Erythroblast (primary cell): Measurements from ENCODE around the gene GPR26.

ENCODE experiments used
- DNase-seq, 2 experiments: peaks; one replicate each; lab custom pipeline; 2025; lab: John Stamatoyannopoulos, UW
- GATA1 ChIP-seq: IDR thresholded peaks from 2 replicates; pipeline ENCODE4 v1.6.1; 2011; ENCODE audit warnings: low read depth, mild to moderate bottlenecking, control low read depth, low read length, moderate library complexity
- POLR2A ChIP-seq: IDR thresholded peaks from 2 replicates; pipeline ENCODE4 v1.6.1; 2011; ENCODE audit warnings: mild to moderate bottlenecking, low read length

Gene GPR26

GRCh38 chr10:123665491-123666286 is 466 bp upstream of the GPR26 start:
- TF ChIP-seq POLR2A, result no peak
- no peak for TF ChIP-seq GATA1
- DNase-seq, result no peak

GRCh38 chr10:123669886-123670285 is 3.7 kb downstream of the GPR26 start:
- TF ChIP-seq GATA1 (no peak), POLR2A (no peak)
- DNase-seq, result no peak

- no peak for DNase-seq
- TF ChIP-seq POLR2A (no peak), GATA1 (no peak)
These were observed 7.0 kb downstream of the GPR26 start for GRCh38 chr10:123673198-123673597.

- TF ChIP-seq GATA1, result no peak
- no peak for TF ChIP-seq POLR2A
- DNase-seq, result no peak
These were observed 8.6 kb downstream of the GPR26 start for GRCh38 chr10:123674741-123675140.

GRCh38 chr10:123675811-123676210 is 9.7 kb downstream of the GPR26 start:
- no peak for DNase-seq
- TF ChIP-seq POLR2A, result no peak

- no peak for DNase-seq
- no peak for TF ChIP-seq POLR2A
- TF ChIP-seq GATA1, result no peak
These were observed 11.4 kb downstream of the GPR26 start for GRCh38 chr10:123677556-123677955.

GRCh38 chr10:123678376-123678775 is 12.2 kb downstream of the GPR26 start:
- TF ChIP-seq GATA1 (no peak), POLR2A (no peak)
- no peak for DNase-seq

GRCh38 chr10:123681285-123681684 is 15.1 kb downstream of the GPR26 start:
- TF ChIP-seq POLR2A (no peak), GATA1 (no peak)
- no peak for DNase-seq

- TF ChIP-seq GATA1 (no peak), POLR2A (no peak)
- DNase-seq, result no peak
These were observed 16.3 kb downstream of the GPR26 start for GRCh38 chr10:123682477-123682876.

- TF ChIP-seq GATA1, result no peak
- TF ChIP-seq POLR2A, result no peak
- no peak for DNase-seq
These were observed 17.3 kb downstream of the GPR26 start for GRCh38 chr10:123683459-123683858.

- DNase-seq, result no peak
- no peak for TF ChIP-seq POLR2A
- no peak for TF ChIP-seq GATA1
These were observed 17.7 kb downstream of the GPR26 start for GRCh38 chr10:123683865-123684264.

- TF ChIP-seq GATA1 (no peak), POLR2A (no peak)
- no peak for DNase-seq
These were observed 19.1 kb downstream of the GPR26 start for GRCh38 chr10:123685260-123685659.

GRCh38 chr10:123687758-123688157 is 21.6 kb downstream of the GPR26 start:
- DNase-seq, result no peak
- no peak for TF ChIP-seq GATA1
- no peak for TF ChIP-seq POLR2A

- no peak for DNase-seq
- TF ChIP-seq POLR2A (no peak), GATA1 (no peak)
These were observed 23.7 kb downstream of the GPR26 start for GRCh38 chr10:123689880-123690279.

GRCh38 chr10:123703195-123703790 is 37.1 kb downstream of the GPR26 start:
- TF ChIP-seq POLR2A, result no peak
- TF ChIP-seq GATA1, result no peak
- DNase-seq, result no peak

- TF ChIP-seq GATA1 (no peak), POLR2A (no peak)
- DNase-seq, result no peak
These were observed 37.9 kb downstream of the GPR26 start for GRCh38 chr10:123704076-123704475.
